ENCODE results near the gene TEAD3.

Gene TEAD3

DNA sequence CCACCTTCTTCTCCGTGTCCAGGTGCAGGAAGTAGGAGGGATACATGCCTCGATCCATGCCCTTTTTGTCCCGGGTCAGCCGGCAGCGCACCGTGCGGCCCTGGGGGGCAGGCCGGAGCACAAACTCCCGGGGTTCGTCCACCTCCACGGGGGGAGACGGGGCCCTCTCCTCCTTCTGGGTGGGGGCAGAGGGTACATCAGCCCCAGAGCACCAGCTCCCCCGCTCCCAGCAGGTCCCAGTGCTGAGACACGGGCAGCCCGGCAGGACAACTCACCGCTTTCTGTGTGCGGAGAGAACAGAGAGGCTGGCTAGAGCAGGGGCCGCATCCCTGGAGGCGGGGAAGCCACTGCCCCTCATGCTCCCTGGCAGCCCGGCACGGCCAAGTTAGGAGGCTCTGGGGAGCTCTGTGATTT is 9.1 kb upstream of the TEAD3 start:
- Mint-ChIP-seq H3K4me3 (no peak overlapping the region), H3K36me3 (ENCODE audit: low read depth) (no peaks in the 10 kb centered on the region), H3K9me3 (no peaks in the 10 kb centered on the region), H3K27ac (no peak overlapping the region), H3K4me1 (ENCODE audit: low read depth) (peaks cover 4% of the 10 kb centered on the region), H3K27me3 (peaks cover 83% of the 10 kb centered on the region)
- intact Hi-C loops (cut with micrococcal nuclease) = no loop called here

- H3K27ac Mint-ChIP-seq = no peak overlapping the region
- peaks cover 4% of the 10 kb centered on the region for H3K4me1 Mint-ChIP-seq (ENCODE audit: low read depth)
- intact Hi-C loops (cut with micrococcal nuclease) = no loop called here
- H3K4me3 Mint-ChIP-seq = no peak overlapping the region
- H3K9me3 Mint-ChIP-seq = no peaks in the 10 kb centered on the region
- no peaks in the 10 kb centered on the region for H3K36me3 Mint-ChIP-seq (ENCODE audit: low read depth)
- peaks cover 83% of the 10 kb centered on the region for H3K27me3 Mint-ChIP-seq
Measured at GRCh38 chr6:35503534-35503933, 6.7 kb upstream of the TEAD3 start.

DNA sequence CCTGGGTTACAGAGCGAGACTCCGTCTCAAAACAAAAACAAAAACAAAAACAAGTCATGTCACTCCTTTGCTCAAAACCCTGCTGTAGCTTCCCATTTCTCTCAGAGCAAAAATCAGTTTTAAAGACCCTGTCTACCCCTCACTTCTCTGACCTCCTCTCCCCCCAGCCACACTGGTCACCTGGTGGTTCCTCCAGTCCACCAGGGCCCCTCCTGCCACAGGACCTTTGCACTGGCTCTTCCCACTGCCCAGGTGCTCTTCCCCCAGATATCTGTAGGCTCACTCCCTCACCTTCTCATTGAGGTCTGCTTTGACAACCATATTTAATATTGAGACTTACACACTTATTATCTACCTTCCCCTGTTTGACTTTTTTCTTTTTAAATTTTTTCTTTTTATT is 4.9 kb upstream of the TEAD3 start:
- Mint-ChIP-seq H3K9me3 (no peaks in the 10 kb centered on the region), H3K36me3 (ENCODE audit: low read depth) (no peaks in the 10 kb centered on the region), H3K27me3 (peaks cover 82% of the 10 kb centered on the region), H3K4me1 (ENCODE audit: low read depth) (peaks cover 14% of the 10 kb centered on the region), H3K4me3 (no peak overlapping the region), H3K27ac (no peak overlapping the region)
- intact Hi-C loops (cut with micrococcal nuclease) = no loop called here

GRCh38 chr6:35500782-35501181 is 3.9 kb upstream of the TEAD3 start:
- Mint-ChIP-seq H3K36me3 (ENCODE audit: low read depth) (no peaks in the 10 kb centered on the region), H3K27ac (no peak overlapping the region), H3K27me3 (peaks cover 81% of the 10 kb centered on the region)

DNA sequence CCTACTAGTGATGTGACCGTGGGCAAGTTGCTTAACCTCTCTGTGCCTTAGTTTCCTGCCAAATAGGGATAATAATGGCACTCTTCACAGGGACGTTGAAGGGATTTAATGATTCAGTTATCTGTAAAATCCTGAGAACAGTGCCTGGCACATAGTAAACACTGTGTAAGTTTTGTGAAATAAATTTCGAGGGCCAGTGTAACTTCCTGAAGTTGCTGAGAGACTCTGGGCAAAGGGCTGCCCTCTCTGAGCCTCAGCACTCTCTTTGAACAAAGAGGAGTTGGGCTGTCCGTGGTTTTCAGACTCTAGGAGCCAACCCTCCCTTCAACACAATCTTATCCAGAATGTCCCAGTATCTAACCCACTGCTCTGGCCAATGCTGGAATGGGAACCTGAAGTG is 2.5 kb upstream of the TEAD3 start:
- Mint-ChIP-seq H3K27me3 (peaks cover 88% of the 10 kb centered on the region), H3K4me1 (ENCODE audit: low read depth) (peaks cover 28% of the 10 kb centered on the region)
- intact Hi-C loops (cut with micrococcal nuclease) = no loop called here

More at GRCh38 chr6:35500782-35501181, 3.9 kb upstream of the TEAD3 start:
- Mint-ChIP-seq H3K9me3 (no peaks in the 10 kb centered on the region), H3K4me1 (ENCODE audit: low read depth) (peaks cover 14% of the 10 kb centered on the region), H3K4me3 (no peak overlapping the region)
- intact Hi-C loops (cut with micrococcal nuclease) = no loop called here

DNA sequence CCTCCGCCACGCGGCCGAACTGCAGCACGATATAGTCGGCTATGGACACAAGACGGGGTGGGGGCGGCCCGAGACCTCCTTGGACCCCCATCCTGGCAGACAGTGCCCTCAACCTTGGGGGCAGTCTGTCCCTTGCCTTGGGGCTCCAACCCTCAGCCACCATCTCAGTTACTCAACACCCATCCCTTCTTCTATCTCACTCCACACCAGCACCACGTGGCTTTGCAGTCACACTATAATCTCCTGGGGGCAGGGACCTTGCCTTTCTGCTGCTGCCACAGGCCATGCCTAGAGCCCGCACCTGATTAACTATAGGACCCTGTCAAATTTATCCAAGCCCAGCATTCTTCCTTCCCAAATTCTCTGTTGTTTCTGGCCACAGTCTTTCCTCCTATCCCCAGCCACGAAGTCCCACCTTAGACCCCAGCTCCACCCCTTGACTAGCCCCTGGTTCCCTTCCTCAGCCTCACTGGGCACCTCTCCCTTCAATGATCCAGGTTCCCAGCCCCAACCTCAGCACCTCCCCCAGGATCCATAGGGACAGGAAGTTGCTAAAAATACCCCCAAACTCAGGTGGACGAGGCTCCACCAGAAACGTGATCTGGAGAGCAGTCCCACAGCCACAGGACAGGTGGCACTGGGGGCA is 1.7 kb upstream of the TEAD3 start:
- H3K36me3 Mint-ChIP-seq (ENCODE audit: low read depth) = no peaks in the 10 kb centered on the region
- H3K4me1 Mint-ChIP-seq (ENCODE audit: low read depth) = peaks cover 36% of the 10 kb centered on the region
- no peaks in the 10 kb centered on the region for H3K9me3 Mint-ChIP-seq
- intact Hi-C loops (cut with micrococcal nuclease) = no loop called here
- no peak overlapping the region for H3K27ac Mint-ChIP-seq
- H3K4me3 Mint-ChIP-seq = peak overlapping the region; percentile 70
- H3K27me3 Mint-ChIP-seq = peaks cover 89% of the 10 kb centered on the region

More for the DNA sequence above, 2.5 kb upstream of the TEAD3 start:
- H3K36me3 Mint-ChIP-seq (ENCODE audit: low read depth) = no peaks in the 10 kb centered on the region
- H3K27ac Mint-ChIP-seq = no peak overlapping the region
- H3K4me3 Mint-ChIP-seq = no peak overlapping the region
- H3K9me3 Mint-ChIP-seq = no peaks in the 10 kb centered on the region

DNA sequence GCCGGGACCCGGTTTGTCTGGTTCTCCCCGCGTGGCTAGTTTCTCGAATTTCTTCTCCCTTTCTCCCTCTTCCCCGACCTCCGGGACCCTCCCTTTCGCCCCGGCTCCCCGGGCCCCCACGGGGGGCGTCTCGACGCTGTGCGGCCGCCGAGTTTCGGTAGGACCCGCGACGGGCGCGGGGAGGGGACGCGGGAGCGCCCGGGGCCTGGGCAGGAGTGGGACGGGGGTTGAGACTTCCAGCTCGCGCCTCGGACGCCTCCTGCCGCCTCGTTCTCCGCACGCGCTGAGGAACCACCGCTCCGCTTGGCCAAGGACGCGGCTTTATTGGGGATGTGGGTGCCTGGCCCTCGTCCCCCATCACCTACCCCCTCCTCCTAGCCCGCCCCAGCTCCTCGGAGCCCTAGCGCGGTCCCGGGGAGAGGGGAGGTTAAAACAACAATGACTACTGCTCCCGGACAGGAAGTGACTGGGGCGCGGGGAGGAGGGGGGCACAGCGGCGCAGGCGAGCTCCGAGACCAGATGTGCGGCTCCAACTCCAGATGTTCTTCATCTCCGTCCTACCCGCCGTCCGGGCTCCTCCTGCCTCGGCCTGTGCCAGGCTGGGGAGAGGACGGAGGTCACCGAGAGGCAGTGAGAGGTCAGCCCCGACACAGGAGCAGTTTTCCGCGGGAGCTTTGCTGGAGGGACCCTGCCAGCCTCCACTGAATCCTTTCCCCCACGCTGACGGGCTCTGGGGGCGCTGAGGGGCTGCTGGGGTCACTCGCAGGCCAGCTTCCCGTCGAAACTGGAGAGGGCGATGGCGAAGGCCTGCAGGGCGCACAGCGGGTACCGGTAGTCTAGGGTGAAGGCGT is 917 bp upstream of the TEAD3 start:
- peaks cover 89% of the 10 kb centered on the region for H3K27me3 Mint-ChIP-seq
- no peaks in the 10 kb centered on the region for H3K36me3 Mint-ChIP-seq (ENCODE audit: low read depth)
- H3K4me1 Mint-ChIP-seq (ENCODE audit: low read depth) = peaks cover 44% of the 10 kb centered on the region
- intact Hi-C loops (cut with micrococcal nuclease) = no loop called here
- H3K9me3 Mint-ChIP-seq = no peaks in the 10 kb centered on the region
- H3K4me3 Mint-ChIP-seq = peak overlapping the region; percentile 70
- H3K27ac Mint-ChIP-seq = no peak overlapping the region

DNA sequence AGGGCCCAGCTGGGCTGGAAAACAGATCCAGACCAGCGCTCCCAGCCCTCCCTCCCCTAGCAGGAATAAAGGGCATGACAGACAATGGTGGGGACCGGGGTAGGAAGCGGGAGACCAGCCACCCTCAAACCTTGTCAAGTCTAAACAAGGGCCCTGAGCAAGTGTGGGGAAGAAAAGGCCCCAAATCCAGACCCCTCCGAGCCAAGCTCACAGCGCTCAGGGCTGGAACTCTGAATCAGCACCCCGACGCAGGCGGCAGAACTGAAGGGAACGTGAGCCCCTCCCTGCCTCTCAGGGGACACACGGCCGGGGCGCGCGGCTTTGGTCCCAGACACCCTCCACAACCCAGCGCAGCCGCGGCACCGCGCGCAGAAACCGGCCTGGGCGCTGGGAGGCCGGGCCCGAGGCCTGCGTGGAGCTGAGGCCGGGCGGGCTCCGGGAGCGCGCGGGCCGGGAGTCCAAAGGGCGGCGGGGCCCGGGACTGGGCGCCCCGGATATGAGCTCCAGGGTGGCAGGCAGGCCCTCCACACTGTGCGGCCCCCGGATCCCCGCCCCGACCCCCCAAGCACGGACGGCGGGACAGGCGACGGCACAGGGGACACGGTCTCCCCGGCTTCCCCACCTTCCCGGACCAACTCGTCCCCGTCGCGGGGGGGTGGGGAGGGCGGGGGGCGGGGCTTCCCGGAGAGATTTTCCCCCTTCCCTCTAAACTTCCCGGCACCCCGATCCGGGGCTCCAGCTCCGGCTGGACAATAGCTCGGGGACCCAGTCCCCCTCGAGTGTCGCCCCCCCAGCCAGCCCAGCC is 641 bp downstream of the TEAD3 start:
- no peaks in the 10 kb centered on the region for H3K9me3 Mint-ChIP-seq
- H3K4me1 Mint-ChIP-seq (ENCODE audit: low read depth) = peaks cover 54% of the 10 kb centered on the region
- no peaks in the 10 kb centered on the region for H3K36me3 Mint-ChIP-seq (ENCODE audit: low read depth)
- H3K27ac Mint-ChIP-seq = no peak overlapping the region
- intact Hi-C loops (cut with micrococcal nuclease) = no loop called here
- H3K4me3 Mint-ChIP-seq = no peak overlapping the region
- H3K27me3 Mint-ChIP-seq = peaks cover 90% of the 10 kb centered on the region

- no peak overlapping the region for H3K4me3 Mint-ChIP-seq
- no peaks in the 10 kb centered on the region for H3K9me3 Mint-ChIP-seq
- H3K36me3 Mint-ChIP-seq (ENCODE audit: low read depth) = no peaks in the 10 kb centered on the region
- intact Hi-C loops (cut with micrococcal nuclease) = no loop called here
- H3K27ac Mint-ChIP-seq = no peak overlapping the region
- H3K4me1 Mint-ChIP-seq (ENCODE audit: low read depth) = peaks cover 54% of the 10 kb centered on the region
- peaks cover 90% of the 10 kb centered on the region for H3K27me3 Mint-ChIP-seq
Measured at GRCh38 chr6:35495258-35496035, 1.4 kb downstream of the TEAD3 start.

DNA sequence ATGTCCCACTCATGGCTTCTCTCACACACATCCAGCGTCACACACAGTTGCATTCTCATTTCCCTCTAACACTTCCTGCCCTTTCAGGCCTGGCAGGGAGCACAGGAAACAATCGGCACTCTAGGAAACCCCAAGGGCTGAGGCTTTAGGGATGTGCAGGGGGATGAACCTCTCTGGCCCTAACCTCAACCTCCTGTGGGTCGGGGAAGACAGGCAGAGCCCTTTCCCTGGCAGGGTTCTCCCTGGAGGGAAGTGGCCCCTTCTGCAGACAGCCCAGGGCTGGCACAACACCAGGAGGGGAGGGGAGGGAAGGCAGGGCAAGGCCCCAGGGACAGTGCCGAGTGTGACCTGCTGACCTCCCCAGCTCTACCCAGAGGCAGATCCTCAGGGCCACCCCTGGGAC is 2.7 kb downstream of the TEAD3 start:
- Mint-ChIP-seq H3K27ac (peak overlapping the region; percentile 4), H3K27me3 (peaks cover 83% of the 10 kb centered on the region), H3K9me3 (no peaks in the 10 kb centered on the region), H3K4me1 (ENCODE audit: low read depth) (peaks cover 54% of the 10 kb centered on the region), H3K4me3 (no peak overlapping the region), H3K36me3 (ENCODE audit: low read depth) (no peaks in the 10 kb centered on the region)
- intact Hi-C loops (cut with micrococcal nuclease) = no loop called here

- Mint-ChIP-seq H3K27ac (peak overlapping the region; percentile 4), H3K36me3 (ENCODE audit: low read depth) (no peaks in the 10 kb centered on the region), H3K4me1 (ENCODE audit: low read depth) (peaks cover 50% of the 10 kb centered on the region), H3K9me3 (no peaks in the 10 kb centered on the region), H3K4me3 (no peak overlapping the region), H3K27me3 (peaks cover 76% of the 10 kb centered on the region)
- intact Hi-C loops (cut with micrococcal nuclease) = no loop called here
Measured at GRCh38 chr6:35493307-35493983, 3.4 kb downstream of the TEAD3 start.

- no peak overlapping the region for H3K4me3 Mint-ChIP-seq
- peak overlapping the region; percentile 31 for H3K27ac Mint-ChIP-seq
- intact Hi-C loops (cut with micrococcal nuclease) = no loop called here
- no peaks in the 10 kb centered on the region for H3K36me3 Mint-ChIP-seq (ENCODE audit: low read depth)
- H3K9me3 Mint-ChIP-seq = no peaks in the 10 kb centered on the region
- H3K27me3 Mint-ChIP-seq = peaks cover 73% of the 10 kb centered on the region
- peaks cover 50% of the 10 kb centered on the region for H3K4me1 Mint-ChIP-seq (ENCODE audit: low read depth)
Measured at GRCh38 chr6:35492974-35493284, 4.0 kb downstream of the TEAD3 start.

- Mint-ChIP-seq H3K27ac (peak overlapping the region; percentile 31), H3K4me3 (no peak overlapping the region), H3K27me3 (peaks cover 69% of the 10 kb centered on the region), H3K4me1 (ENCODE audit: low read depth) (peaks cover 51% of the 10 kb centered on the region), H3K36me3 (ENCODE audit: low read depth) (no peaks in the 10 kb centered on the region), H3K9me3 (no peaks in the 10 kb centered on the region)
- intact Hi-C loops (cut with micrococcal nuclease) = no loop called here
Measured at GRCh38 chr6:35492258-35492973, 4.5 kb downstream of the TEAD3 start.
